Sigmoid colon (tissue), 4 donors: ENCODE results near the gene MARS2.

ENCODE experiments used
- CTCF ChIP-seq, 4 experiments: fragments of 450-650 bp in 3 of 4; fragments of 200-600 bp in 1 of 4; IDR thresholded peaks; one replicate each; pipeline ENCODE4 v1.5.1; 2016 to 2019; ENCODE audit warnings: antibody characterized with exemption in 4 of 4, mild to moderate bottlenecking in 3 of 4, moderate library complexity in 2 of 4
- EP300 ChIP-seq, 4 donors: sonication (generic); formaldehyde crosslinking; IDR thresholded peaks; one replicate each; pipeline ENCODE4 v1.6.1; 2017; ENCODE audit warnings: antibody characterized with exemption in 4 of 4
- POLR2A ChIP-seq, 2 donors: fragments of 450-650 bp; IDR thresholded peaks; one replicate each; pipeline ENCODE4 v1.6.1; 2016; ENCODE audit warnings: antibody characterized with exemption in 2 of 2, mild to moderate bottlenecking in 2 of 2, moderate library complexity in 2 of 2
- POLR2AphosphoS5 ChIP-seq, 4 donors: sonication (generic); formaldehyde crosslinking; IDR thresholded peaks; one replicate each; pipeline ENCODE4 v1.6.1; 2017; ENCODE audit warnings: antibody characterized with exemption in 4 of 4

DNA sequence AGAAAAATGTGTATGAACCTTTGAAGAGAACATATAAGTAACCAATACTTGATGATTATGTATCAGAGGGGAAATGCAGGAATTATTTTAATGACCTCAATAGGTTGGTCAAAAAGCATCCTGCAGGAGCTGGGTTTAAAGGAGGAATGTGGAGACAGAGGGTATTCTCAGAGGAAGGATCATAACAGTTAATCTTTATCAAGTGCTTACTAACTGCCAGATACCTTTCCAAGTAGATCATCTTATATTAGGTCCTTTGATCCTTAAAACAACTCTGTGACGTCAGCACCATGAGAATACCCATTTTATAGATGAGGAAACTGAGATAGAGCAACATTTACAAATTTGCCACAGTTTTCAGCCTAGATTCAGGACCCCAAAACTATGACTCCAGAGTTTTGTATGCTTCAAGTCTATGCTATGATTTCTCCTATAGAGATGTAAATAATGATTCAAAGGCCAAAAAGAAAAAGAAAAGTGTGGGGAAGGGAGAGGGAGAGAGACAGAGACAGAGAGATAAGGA lies 32.7 kb upstream of the MARS2 start:
- TF ChIP-seq POLR2A (IDR thresholded peaks at IDR 0.05) (no peak), CTCF (IDR thresholded peaks at IDR 0.05) (no peak), POLR2AphosphoS5 (IDR thresholded peaks at IDR 0.05) (no peak), EP300 (IDR thresholded peaks at IDR 0.05) (no peak)
